Measurements from ENCODE around the gene CHMP6. TPM values are rescaled to one million over a fixed set of nuclear protein-coding genes. Genes with fewer than 3 reads are reported as not detected.
A peak's percentile ranks its signal among the peaks of the same experiment; 100 is the strongest.

CHMP6 gene
- polyA plus RNA-seq, 1 experiment = 27.3 TPM

- no peak for TF ChIP-seq CTCF (IDR thresholded peaks at IDR 0.05; ENCODE audit: low read depth, low read length)
- CTCF ChIA-PET = no interaction called here
These were observed 30.7 kb upstream of the CHMP6 start for GRCh38 chr17:80960797-80961452.

DNA sequence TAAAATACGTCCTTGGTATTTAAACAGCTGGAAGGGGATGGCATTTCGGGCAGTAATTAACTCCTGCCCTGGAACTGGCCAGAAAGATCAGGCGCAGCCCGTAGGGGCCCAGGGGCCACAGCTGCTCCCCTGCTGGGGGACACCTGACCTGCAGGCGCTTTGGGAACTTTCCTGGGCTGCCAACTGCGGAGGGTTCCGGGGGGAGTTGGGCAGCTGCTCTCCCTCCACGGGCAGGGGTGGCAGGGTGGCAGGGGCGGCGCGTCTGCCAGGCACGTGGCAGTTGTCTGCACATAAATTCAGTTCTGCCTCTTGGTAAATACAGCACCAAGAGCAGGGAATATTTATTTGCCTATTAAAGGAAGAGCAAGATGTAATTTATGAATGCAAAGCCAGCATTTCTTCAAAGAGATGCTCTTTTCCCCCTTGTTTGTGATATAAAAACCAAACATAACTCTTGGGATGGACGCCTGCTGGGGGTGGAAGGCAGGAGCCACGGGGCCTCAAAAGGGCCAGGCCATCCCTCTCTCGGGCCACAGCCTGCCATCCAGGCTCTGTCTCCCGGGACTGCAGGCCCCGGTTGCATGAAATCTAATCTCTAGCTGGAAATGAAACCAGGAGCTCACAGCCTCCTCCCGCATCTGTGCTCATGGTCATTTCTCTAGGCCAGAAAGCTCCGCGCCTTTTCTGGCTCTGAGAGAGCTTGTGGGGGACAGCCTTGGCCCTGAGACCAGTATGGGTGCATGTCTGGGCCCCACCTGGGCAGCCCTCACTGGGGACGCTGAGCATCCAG lies 29.9 kb upstream of the CHMP6 start:
- H3K27ac ChIP-seq (ENCODE audit: low read depth, low read length) = no peak overlapping the region
- POLR2A ChIA-PET = no interaction called here

More at GRCh38 chr17:80960797-80961452, 30.7 kb upstream of the CHMP6 start:
- Histone ChIP-seq H3K27me3 (ENCODE audit: control insufficient read depth, insufficient read depth, low read length) (no peaks in the 10 kb centered on the region), H3K4me3 (ENCODE audit: low read depth, low read length) (no peak overlapping the region), H3K9me3 (ENCODE audit: control insufficient read depth, insufficient read depth, low read length) (no peaks in the 10 kb centered on the region; the same call in 1 of the 2 replicates), H3K27ac (ENCODE audit: low read depth, low read length) (no peak overlapping the region)
- DNase-seq (ENCODE audit: low read depth, low spot score) = no peak
- POLR2A ChIA-PET = interaction anchor here (0.6 kb wide), 1 partner anchor 68 kb away, joined by 3 read pairs; no protein-coding TSS in a partner anchor

GRCh38 chr17:80962356-80963329 lies 29.0 kb upstream of the CHMP6 start:
- POLR2A ChIA-PET = no interaction called here
- CTCF ChIA-PET = no interaction called here
- H3K27me3 ChIP-seq (ENCODE audit: control insufficient read depth, insufficient read depth, low read length) = no peaks in the 10 kb centered on the region
- TF ChIP-seq CTCF (IDR thresholded peaks at IDR 0.05; ENCODE audit: low read depth, low read length) = no peak
- peaks cover 7% of the 10 kb centered on the region; the same call in 1 of the 2 replicates for H3K9me3 ChIP-seq (ENCODE audit: control insufficient read depth, insufficient read depth, low read length)
- no peak for DNase-seq (ENCODE audit: low read depth, low spot score)
- no peak overlapping the region for H3K27ac ChIP-seq (ENCODE audit: low read depth, low read length)
- no peak overlapping the region for H3K4me3 ChIP-seq (ENCODE audit: low read depth, low read length)

More for the DNA sequence above, 29.9 kb upstream of the CHMP6 start:
- Histone ChIP-seq H3K9me3 (ENCODE audit: control insufficient read depth, insufficient read depth, low read length) (peaks cover 6% of the 10 kb centered on the region; the same call in 1 of the 2 replicates), H3K4me3 (ENCODE audit: low read depth, low read length) (no peak overlapping the region), H3K27me3 (ENCODE audit: control insufficient read depth, insufficient read depth, low read length) (no peaks in the 10 kb centered on the region)
- CTCF ChIA-PET = no interaction called here
- TF ChIP-seq CTCF (IDR thresholded peaks at IDR 0.05; ENCODE audit: low read depth, low read length) = 0 out of 2 replicates have a peak, but pooled peaks have one; percentile 13
- DNase-seq (ENCODE audit: low read depth, low spot score) = no peak

DNA sequence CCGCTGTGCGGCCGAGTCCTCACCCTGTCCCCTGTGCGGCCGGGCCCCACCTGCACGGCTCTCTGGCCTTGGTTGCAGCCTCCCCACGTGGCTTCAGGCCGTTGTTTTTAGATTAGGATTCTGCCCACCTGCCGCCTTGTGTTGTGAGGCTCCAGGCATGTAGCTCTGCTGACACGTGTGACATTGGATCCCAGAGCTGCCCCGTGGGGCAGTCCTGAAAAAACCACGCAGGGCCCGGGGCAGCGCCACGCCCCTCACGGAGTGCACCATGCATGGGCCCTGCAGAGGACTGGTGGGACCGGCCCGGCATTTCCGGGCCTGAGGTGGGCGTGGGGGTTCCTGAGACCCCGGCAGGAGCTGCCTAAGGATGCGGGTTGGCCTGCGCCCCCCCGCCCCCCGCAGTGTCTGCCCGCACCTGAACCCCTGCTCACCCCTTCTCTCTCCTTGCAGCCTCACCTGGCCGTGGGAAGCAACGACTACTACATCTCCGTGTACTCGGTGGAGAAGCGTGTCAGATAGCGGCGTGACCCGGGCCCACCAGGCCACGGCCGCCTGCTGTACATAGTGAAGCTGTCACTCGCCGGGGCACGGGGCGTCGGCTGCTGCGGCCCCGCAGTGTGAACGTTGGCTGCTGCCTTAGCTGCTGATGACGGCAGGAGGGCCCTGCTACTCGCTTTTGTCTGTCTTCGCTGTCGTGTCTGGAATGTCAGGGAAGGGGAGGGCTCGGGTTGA lies 27.7 kb upstream of the CHMP6 start:
- Histone ChIP-seq H3K9me3 (ENCODE audit: control insufficient read depth, insufficient read depth, low read length) (peaks cover 7% of the 10 kb centered on the region; the same call in 1 of the 2 replicates), H3K27me3 (ENCODE audit: control insufficient read depth, insufficient read depth, low read length) (peaks cover 2% of the 10 kb centered on the region), H3K27ac (ENCODE audit: low read depth, low read length) (no peak overlapping the region), H3K4me3 (ENCODE audit: low read depth, low read length) (no peak overlapping the region)
- CTCF ChIA-PET = no interaction called here
- DNase-seq (ENCODE audit: low read depth, low spot score) = no peak
- POLR2A ChIA-PET = no interaction called here
- no peak for TF ChIP-seq CTCF (IDR thresholded peaks at IDR 0.05; ENCODE audit: low read depth, low read length)
